A673 (cell line): ENCODE results near the gene BRD8. TPM values are rescaled to one million over a fixed set of nuclear protein-coding genes. Genes with fewer than 3 reads are reported as not detected.

ENCODE experiments used
- BruUV-seq: library from RNA; stranded (reverse); fragments of 400-500 nt; replicated peaks from 2 replicates; lab custom pipeline; 2021; lab: Mats Ljungman, UMichigan
- CTCF ChIA-PET: fragments of 300-600 bp; sonication (Branson Sonifier 250); formaldehyde crosslinking; loops from one replicate; lab custom pipeline; 2022; ENCODE audit warnings: antibody characterized with exemption; lab: Charles Lee
- POLR2A ChIA-PET: fragments of 300-600 bp; sonication (Branson Sonifier 250); formaldehyde crosslinking; loops from one replicate; lab custom pipeline; 2022; ENCODE audit warnings: antibody characterized with exemption; ENCODE audit not compliant: low non-redundant PET; lab: Charles Lee
- DNase-seq: peaks from one replicate; pipeline ENCODE4 v3.0.0-alpha.2; 2015; ENCODE audit warnings: low spot score
- H3K27ac ChIP-seq: fragments of 200-600 bp; sonication (generic); 2 replicates; pipeline ENCODE4 v1.5.1; 2016; ENCODE audit warnings: mixed run types, low read depth, mild to moderate bottlenecking, mixed read lengths, antibody characterized with exemption, low read length; ENCODE audit not compliant: poor library complexity, severe bottlenecking
- H3K27me3 ChIP-seq: fragments of 200-600 bp; sonication (generic); replicated peaks from 2 replicates; pipeline ENCODE4 v1.6.1; 2017; ENCODE audit warnings: mixed run types, low read depth, mild to moderate bottlenecking, mixed read lengths, antibody characterized with exemption, low read length; ENCODE audit not compliant: insufficient read depth, poor library complexity
- H3K36me3 ChIP-seq: fragments of 200-600 bp; sonication (generic); 2 replicates; pipeline ENCODE4 v1.6.1; 2016; ENCODE audit warnings: mixed run types, mild to moderate bottlenecking, mixed read lengths, antibody characterized with exemption, low read length; ENCODE audit not compliant: insufficient read depth, poor library complexity, severe bottlenecking
- H3K4me1 ChIP-seq: fragments of 200-600 bp; sonication (generic); 2 replicates; pipeline ENCODE4 v1.6.1; 2017; ENCODE audit warnings: mixed run types, mild to moderate bottlenecking, mixed read lengths, antibody characterized with exemption, low read length; ENCODE audit not compliant: insufficient read depth, poor library complexity, severe bottlenecking
- H3K4me3 ChIP-seq: fragments of 200-600 bp; sonication (generic); 2 replicates; pipeline ENCODE4 v1.5.1; 2016; ENCODE audit warnings: low read depth, mixed run types, mild to moderate bottlenecking, mixed read lengths, low read length; ENCODE audit not compliant: poor library complexity, severe bottlenecking
- H3K9me3 ChIP-seq: fragments of 200-600 bp; sonication (generic); 2 replicates; pipeline ENCODE4 v1.6.1; 2016; ENCODE audit warnings: mixed run types, low read depth, mild to moderate bottlenecking, mixed read lengths, antibody characterized with exemption, low read length; ENCODE audit not compliant: poor library complexity, severe bottlenecking
- CTCF ChIP-seq: fragments of 300-800, 200-600 bp; sonication (generic); conservative IDR thresholded peaks from 2 replicates; pipeline ENCODE4 v1.5.1; 2017; ENCODE audit warnings: low read depth, mild to moderate bottlenecking, antibody characterized with exemption, low read length, moderate library complexity, mixed read lengths
- EZH2 ChIP-seq: fragments of 200-600 bp; sonication (generic); IDR thresholded peaks from 2 replicates; pipeline ENCODE4 v1.6.1; 2017; ENCODE audit warnings: borderline replicate concordance, low read depth, mild to moderate bottlenecking, mixed read lengths, antibody characterized with exemption, low read length; ENCODE audit not compliant: poor library complexity, severe bottlenecking
- intact Hi-C: fragments of 100-400 bp; cut with micrococcal nuclease; formaldehyde crosslinking; loops from one replicate; pipeline ENCODE4 v1.10.0; 2022; ENCODE audit not compliant: unreplicated experiment
- total RNA-seq: library from RNA; stranded (reverse); gene quantifications from 2 replicates; pipeline ENCODE4 v1.2.3, GENCODE V29; 2021

The BRD8 gene
- total RNA-seq, 1 experiment from 2014 or later, result 86.7 TPM

GRCh38 chr5:138111937-138112336 lies 66.5 kb downstream of the BRD8 start:
- no peak for TF ChIP-seq CTCF
- no peak for TF ChIP-seq EZH2
- Histone ChIP-seq H3K4me1 (no peaks in the 10 kb centered on the region), H3K36me3 (no peaks in the 10 kb centered on the region), H3K27me3 (no peaks in the 10 kb centered on the region), H3K9me3 (no peaks in the 10 kb centered on the region), H3K27ac (no peak overlapping the region), H3K4me3 (no peak overlapping the region)
- DNase-seq, result no peak
- intact Hi-C loops, result no loop called here
- no TSS peak for BruUV-seq
- POLR2A ChIA-PET, result no interaction called here
- CTCF ChIA-PET, result no interaction called here

DNA sequence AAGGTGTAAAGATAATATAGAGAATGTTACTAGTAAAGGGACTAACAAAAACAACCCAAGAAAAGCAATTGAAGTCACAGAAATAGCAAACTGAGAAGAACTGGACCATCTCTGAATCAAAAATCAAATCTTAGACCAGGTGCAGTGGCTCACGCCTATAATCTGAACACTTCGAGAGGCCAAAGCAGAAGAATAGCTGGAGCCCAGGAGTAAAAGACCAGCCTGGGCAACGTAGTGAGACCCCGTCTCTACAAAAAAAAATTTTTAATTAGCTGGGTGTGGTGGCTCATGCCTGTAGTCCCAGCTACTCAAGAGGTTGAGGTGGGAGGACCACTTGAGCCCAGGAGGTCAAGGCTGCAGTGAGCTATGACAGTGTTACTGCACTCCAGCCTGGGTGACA lies 67.2 kb downstream of the BRD8 start:
- H3K36me3 ChIP-seq, result no peaks in the 10 kb centered on the region
- H3K4me3 ChIP-seq, result no peak overlapping the region
- H3K27me3 ChIP-seq, result no peaks in the 10 kb centered on the region
- no peaks in the 10 kb centered on the region for H3K9me3 ChIP-seq
- no TSS peak for BruUV-seq
- intact Hi-C loops, result no loop called here
- TF ChIP-seq EZH2 (no peak), CTCF (no peak)
- CTCF ChIA-PET, result interaction anchor here (1.5 kb wide), 1 partner anchor 22 kb away, joined by 4 read pairs; no protein-coding TSS in a partner anchor
- H3K4me1 ChIP-seq, result no peaks in the 10 kb centered on the region
- no peak overlapping the region for H3K27ac ChIP-seq
- DNase-seq, result no peak
- POLR2A ChIA-PET, result no interaction called here

DNA sequence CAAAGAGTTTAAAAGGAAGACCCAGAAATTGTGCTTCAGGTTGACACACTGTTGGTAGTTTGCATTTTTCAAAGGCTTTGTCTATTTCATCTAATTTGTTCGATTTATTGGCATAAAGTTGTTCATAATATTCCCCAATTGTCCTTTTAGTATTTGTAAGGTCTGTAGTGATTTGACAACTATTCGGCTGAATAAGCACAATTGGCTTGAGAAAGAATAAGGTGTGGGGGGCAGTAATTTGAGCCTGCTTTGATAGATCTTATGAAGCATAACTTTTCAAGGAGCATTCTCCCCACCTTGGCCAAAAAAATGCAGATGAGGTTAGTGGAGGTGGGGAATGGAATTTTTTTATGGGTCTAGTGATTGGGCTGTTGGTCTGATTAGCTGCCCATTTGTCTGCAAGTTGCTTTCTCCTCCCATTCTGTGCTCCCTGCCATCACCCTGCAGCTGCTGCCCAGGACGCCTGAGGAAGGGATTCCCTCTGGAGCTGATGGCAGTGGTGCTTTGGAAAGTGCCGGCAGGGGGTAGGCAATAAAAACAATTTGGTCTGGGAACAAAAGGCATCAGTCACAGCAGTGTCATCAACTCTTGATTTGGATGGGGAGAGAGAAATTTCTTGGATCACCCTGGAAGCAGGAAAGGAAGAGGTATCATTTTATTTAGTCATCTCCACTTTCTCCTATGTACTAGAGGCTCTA lies 68.0 kb downstream of the BRD8 start:
- H3K27ac ChIP-seq, result no peak overlapping the region
- POLR2A ChIA-PET, result no interaction called here
- H3K4me3 ChIP-seq, result no peak overlapping the region
- no peaks in the 10 kb centered on the region for H3K9me3 ChIP-seq
- DNase-seq, result peak; percentile 40
- H3K27me3 ChIP-seq, result no peaks in the 10 kb centered on the region
- no TSS peak for BruUV-seq
- CTCF ChIA-PET, result interaction anchor here (1.5 kb wide), 1 partner anchor 23 kb away, joined by 4 read pairs; no protein-coding TSS in a partner anchor
- H3K4me1 ChIP-seq, result no peaks in the 10 kb centered on the region
- no peaks in the 10 kb centered on the region for H3K36me3 ChIP-seq
- intact Hi-C loops, result no loop called here
- TF ChIP-seq EZH2, result no peak
- TF ChIP-seq CTCF, result no peak
